BJ (cell line): ENCODE data around the gene LARP4. TPM values are rescaled to one million over a fixed set of nuclear protein-coding genes. Genes with fewer than 3 reads are reported as not detected.
"Not testable (repeated sequence)": the region's sequence is repeated elsewhere in the genome, so short reads cannot be mapped to it uniquely, and the experiment has no call there.

Experiments used
- CTCF ChIA-PET: fragments of 350-600 bp; formaldehyde crosslinking; extraction: SDS; loops from one replicate; lab custom pipeline; 2021; ENCODE audit warnings: antibody characterized with exemption, inconsistent platforms; lab: Yijun Ruan, JAX
- POLR2A ChIA-PET: fragments of 300-600 bp; sonication (Branson Sonifier 250); formaldehyde crosslinking; extraction: SDS; loops from one replicate; lab custom pipeline; 2021; ENCODE audit warnings: antibody characterized with exemption; lab: Charles Lee
- DNase-seq: peaks from one replicate; pipeline ENCODE4 v3.0.0-alpha.2; 2011; ENCODE audit warnings: low read depth
- H3K27me3 ChIP-seq: 2 replicates; pipeline ENCODE4 v1.6.0; 2011; ENCODE audit warnings: low read length; ENCODE audit not compliant: control insufficient read depth, insufficient read depth
- H3K36me3 ChIP-seq: 2 replicates; pipeline ENCODE4 v1.5.1; 2011; ENCODE audit warnings: low read length; ENCODE audit not compliant: control insufficient read depth, insufficient read depth
- H3K4me3 ChIP-seq: 2 replicates; pipeline ENCODE4 v1.5.1; 2011; ENCODE audit warnings: low read depth, mild to moderate bottlenecking, control low read depth, low read length
- CTCF ChIP-seq: IDR thresholded peaks from 2 replicates; pipeline ENCODE4 v1.5.1; 2011; ENCODE audit warnings: low read depth, mild to moderate bottlenecking, control low read depth, inconsistent platforms, low read length, moderate library complexity; ENCODE audit not compliant: insufficient read depth
- polyA plus RNA-seq: library from polyadenylated mRNA; depleted of rRNA; stranded (reverse); fragments of >200 nt; gene quantifications from 2 replicates; pipeline ENCODE4 v1.2.3, GENCODE V29; 2011

The LARP4 gene
- polyA plus RNA-seq, 1 experiment = 10.1 TPM

- TF ChIP-seq CTCF = no peak
- no peaks in the 10 kb centered on the region for H3K36me3 ChIP-seq
- ChIA-PET POLR2A (no interaction called here), CTCF (no interaction called here)
- DNase-seq = no peak
- no peak overlapping the region for H3K4me3 ChIP-seq
- H3K27me3 ChIP-seq = peaks cover 1% of the 10 kb centered on the region; the same call in 1 of the 2 replicates
Measured at GRCh38 chr12:50354908-50355307, 45.8 kb upstream of the LARP4 start.

- Histone ChIP-seq H3K36me3 (no peaks in the 10 kb centered on the region), H3K27me3 (no peaks in the 10 kb centered on the region; the same call in 1 of the 2 replicates), H3K4me3 (no peak overlapping the region)
- CTCF ChIA-PET = interaction anchor here (0.6 kb wide), 1 partner anchor 13 kb away, joined by 3 read pairs; no protein-coding TSS in a partner anchor
- no peak for TF ChIP-seq CTCF
- POLR2A ChIA-PET = no interaction called here
- no peak for DNase-seq
Measured at GRCh38 chr12:50355365-50355764, 45.3 kb upstream of the LARP4 start.

GRCh38 chr12:50362671-50363070 lies 38.0 kb upstream of the LARP4 start:
- H3K27me3 ChIP-seq = no peaks in the 10 kb centered on the region
- H3K4me3 ChIP-seq = no peak overlapping the region
- no peaks in the 10 kb centered on the region for H3K36me3 ChIP-seq
- DNase-seq = no peak
- CTCF ChIA-PET = no interaction called here
- POLR2A ChIA-PET = no interaction called here
- TF ChIP-seq CTCF = no peak

- ChIA-PET POLR2A (no interaction called here), CTCF (no interaction called here)
- H3K27me3 ChIP-seq = no peaks in the 10 kb centered on the region
- no peak for DNase-seq
- H3K36me3 ChIP-seq = no peaks in the 10 kb centered on the region
- TF ChIP-seq CTCF = no peak
- H3K4me3 ChIP-seq = no peak overlapping the region
Measured at GRCh38 chr12:50363141-50363540, 37.5 kb upstream of the LARP4 start.

GRCh38 chr12:50365709-50366406 lies 34.8 kb upstream of the LARP4 start:
- POLR2A ChIA-PET = no interaction called here
- H3K36me3 ChIP-seq = no peaks in the 10 kb centered on the region
- no peaks in the 10 kb centered on the region for H3K27me3 ChIP-seq
- CTCF ChIA-PET = interaction anchor here (1.4 kb wide), 1 partner anchor 15 kb away, joined by 5 read pairs; no protein-coding TSS in a partner anchor
- DNase-seq = no peak
- H3K4me3 ChIP-seq = no peak overlapping the region
- no peak for TF ChIP-seq CTCF

GRCh38 chr12:50370672-50371071 lies 30.0 kb upstream of the LARP4 start:
- CTCF ChIA-PET, H3K4me3 ChIP-seq, H3K27me3 ChIP-seq, DNase-seq, H3K36me3 ChIP-seq, POLR2A ChIA-PET: not testable (repeated sequence)
